Tibial nerve (tissue), 4 donors: Measurements from ENCODE around the gene RPP14. TPM values are rescaled to one million over a fixed set of nuclear protein-coding genes. Genes with fewer than 3 reads are reported as not detected.
A peak's percentile ranks its signal among the peaks of the same experiment; 100 is the strongest.

ENCODE experiments used
- DNase-seq, 2 donors: peaks; one replicate each; pipeline ENCODE4 v3.0.0-alpha.2; 2019; ENCODE audit warnings: low spot score in 2 of 2
- H3K27ac ChIP-seq, 4 donors: fragments of 200-600 bp; sonication (generic) in 3 of 4; one replicate each; pipeline ENCODE4 v1.5.1; 2017 to 2019; ENCODE audit warnings: mild to moderate bottlenecking in 1 of 4
- H3K27me3 ChIP-seq, 2 donors: fragments of 200-600 bp; sonication (generic) in 1 of 2; one replicate each; pipeline versions ENCODE4 v1.5.1 to v1.6.0; 2017 to 2019
- H3K36me3 ChIP-seq, 3 donors: fragments of 200-600 bp; sonication (generic); one replicate each; pipeline ENCODE4 v1.5.1; 2018 to 2019
- H3K4me1 ChIP-seq, 4 donors: fragments of 200-600 bp; sonication (generic) in 3 of 4; one replicate each; pipeline ENCODE4 v1.5.1; 2017 to 2019
- H3K4me3 ChIP-seq, 4 donors: fragments of 200-600 bp; sonication (generic) in 3 of 4; one replicate each; pipeline ENCODE4 v1.5.1; 2017 to 2019; ENCODE audit warnings: mild to moderate bottlenecking in 1 of 4, moderate library complexity in 1 of 4
- H3K9me3 ChIP-seq, 4 donors: fragments of 200-600 bp; sonication (generic) in 3 of 4; one replicate each; pipeline ENCODE4 v1.5.1; 2017 to 2019
- EP300 ChIP-seq, 2 donors: sonication (generic); formaldehyde crosslinking; IDR thresholded peaks; one replicate each; pipeline ENCODE4 v1.6.1; 2017; ENCODE audit warnings: antibody characterized with exemption in 2 of 2, mild to moderate bottlenecking in 1 of 2
- POLR2A ChIP-seq, 2 donors: fragments of 450-650 bp; IDR thresholded peaks; one replicate each; pipeline ENCODE4 v1.6.1; 2017; ENCODE audit warnings: antibody characterized with exemption in 2 of 2, mild to moderate bottlenecking in 2 of 2, moderate library complexity in 2 of 2
- WGBS, 2 donors: methylation state at CpG; one replicate each; pipeline ENCODE4 v1.1.5; 2018; 5-methylcytosine and 5-hydroxymethylcytosine counted together
- total RNA-seq, 4 donors: library from RNA; depleted of rRNA; stranded (reverse); fragments of >200 nt; gene quantifications; one replicate each; pipeline ENCODE4 v1.1.0, GENCODE V29; 2016
- TF ChIP-seq, protein P1 (sequence below), 5 experiments: fragments of 200-600 bp in 3 of 5; fragments of 450-650 bp in 2 of 5; sonication (generic) in 3 of 5; IDR thresholded peaks; one replicate each; pipeline ENCODE4 v1.5.1; 2016 to 2019; ENCODE audit warnings: antibody characterized with exemption in 5 of 5, mild to moderate bottlenecking in 3 of 5, moderate library complexity in 2 of 5

Gene RPP14
- total RNA-seq, 4 donors from 2014 or later: 5.7 to 14.0 (median 8.6) TPM

GRCh38 chr3:58324391-58325390 lies 18.6 kb downstream of the RPP14 start:
- Histone ChIP-seq H3K4me3 (no peak overlapping the region), H3K36me3 (peaks cover 0 to 5% (median 0%) of the 10 kb centered on the region in 3 donors), H3K9me3 (no peaks in the 10 kb centered on the region), H3K27me3 (no peaks in the 10 kb centered on the region), H3K4me1 (peaks cover 0 to 14% (median 4%) of the 10 kb centered on the region in 4 donors), H3K27ac (peak overlapping the region in 2 of 4 donors; percentile 30 to 48)
- TF ChIP-seq POLR2A (IDR thresholded peaks at IDR 0.05): no peak
- TF ChIP-seq, protein P1, sequence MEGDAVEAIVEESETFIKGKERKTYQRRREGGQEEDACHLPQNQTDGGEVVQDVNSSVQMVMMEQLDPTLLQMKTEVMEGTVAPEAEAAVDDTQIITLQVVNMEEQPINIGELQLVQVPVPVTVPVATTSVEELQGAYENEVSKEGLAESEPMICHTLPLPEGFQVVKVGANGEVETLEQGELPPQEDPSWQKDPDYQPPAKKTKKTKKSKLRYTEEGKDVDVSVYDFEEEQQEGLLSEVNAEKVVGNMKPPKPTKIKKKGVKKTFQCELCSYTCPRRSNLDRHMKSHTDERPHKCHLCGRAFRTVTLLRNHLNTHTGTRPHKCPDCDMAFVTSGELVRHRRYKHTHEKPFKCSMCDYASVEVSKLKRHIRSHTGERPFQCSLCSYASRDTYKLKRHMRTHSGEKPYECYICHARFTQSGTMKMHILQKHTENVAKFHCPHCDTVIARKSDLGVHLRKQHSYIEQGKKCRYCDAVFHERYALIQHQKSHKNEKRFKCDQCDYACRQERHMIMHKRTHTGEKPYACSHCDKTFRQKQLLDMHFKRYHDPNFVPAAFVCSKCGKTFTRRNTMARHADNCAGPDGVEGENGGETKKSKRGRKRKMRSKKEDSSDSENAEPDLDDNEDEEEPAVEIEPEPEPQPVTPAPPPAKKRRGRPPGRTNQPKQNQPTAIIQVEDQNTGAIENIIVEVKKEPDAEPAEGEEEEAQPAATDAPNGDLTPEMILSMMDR (IDR thresholded peaks at IDR 0.05): no peak
- no peak for TF ChIP-seq EP300 (IDR thresholded peaks at IDR 0.05)
- 75 to 77% methylated on average over 7 of the region's 7 CpGs for WGBS, 2 donors
- DNase-seq: no peak

DNA sequence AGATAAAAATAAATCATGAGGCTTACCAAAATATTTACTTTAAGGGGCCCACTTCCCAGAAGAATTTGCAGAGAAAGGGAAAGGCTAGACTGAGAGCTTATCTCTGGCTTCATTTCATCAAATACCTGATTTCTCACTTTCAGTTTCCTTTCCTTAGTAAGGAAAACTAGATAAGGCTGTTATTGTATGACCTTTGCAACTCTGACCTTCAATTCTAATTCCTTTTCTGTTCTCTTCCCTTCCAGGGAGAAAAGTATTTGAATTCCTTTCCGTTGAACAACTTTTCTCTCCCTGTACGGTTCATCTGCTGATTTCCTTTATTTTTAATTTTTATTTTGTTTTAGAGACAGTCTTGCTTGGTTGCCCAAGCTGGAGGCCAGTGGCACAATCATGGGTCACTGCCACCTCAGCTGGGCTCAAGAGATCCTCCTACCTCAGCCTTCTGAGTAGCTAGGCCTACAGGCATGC lies 19.5 kb downstream of the RPP14 start:
- no peak for DNase-seq
- H3K36me3 ChIP-seq: peaks cover 0 to 5% (median 0%) of the 10 kb centered on the region in 3 donors
- H3K4me1 ChIP-seq: peaks cover 0 to 14% (median 4%) of the 10 kb centered on the region in 4 donors
- TF ChIP-seq, protein P1 (IDR thresholded peaks at IDR 0.05): no peak
- no peak for TF ChIP-seq EP300 (IDR thresholded peaks at IDR 0.05)
- no peak for TF ChIP-seq POLR2A (IDR thresholded peaks at IDR 0.05)
- H3K27me3 ChIP-seq: no peaks in the 10 kb centered on the region
- H3K9me3 ChIP-seq: no peaks in the 10 kb centered on the region
- H3K4me3 ChIP-seq: no peak overlapping the region
- H3K27ac ChIP-seq: peak overlapping the region in 3 of 4 donors; percentile 30 to 55 (median 48)
- 24 to 26% methylated on average over 2 of the region's 2 CpGs for WGBS, 2 donors

DNA sequence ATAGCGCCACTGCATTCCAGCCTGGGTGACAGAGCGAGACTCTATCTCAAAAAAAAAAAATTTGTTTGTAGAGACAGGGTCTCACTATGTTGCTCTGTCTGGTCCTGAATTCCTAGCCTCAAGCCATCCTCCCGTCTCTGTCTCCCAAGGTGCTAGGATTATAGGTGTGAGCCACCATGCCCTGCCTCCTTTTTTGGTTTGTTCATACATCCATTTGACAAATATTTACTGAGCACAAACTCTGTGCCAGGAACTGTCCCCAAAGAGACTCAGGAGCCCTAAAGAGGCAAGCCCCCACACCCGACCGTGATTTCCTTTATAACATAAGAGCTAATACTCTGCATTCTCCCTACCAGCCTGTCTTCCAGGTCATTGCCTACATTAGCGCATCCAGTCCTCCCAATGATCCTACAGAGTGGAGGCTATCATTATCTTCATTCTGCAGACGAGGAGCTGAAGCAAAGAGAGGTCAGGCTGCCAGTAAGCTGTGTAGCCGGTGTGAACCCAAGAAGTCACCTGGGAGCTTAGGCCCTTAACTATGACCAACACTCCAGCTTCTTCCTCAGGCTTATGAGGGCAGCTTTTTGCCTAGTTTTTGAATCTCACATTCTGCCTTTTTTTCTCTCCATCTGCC lies 20.3 kb downstream of the RPP14 start:
- TF ChIP-seq, protein P1 (IDR thresholded peaks at IDR 0.05): no peak
- TF ChIP-seq POLR2A (IDR thresholded peaks at IDR 0.05) (no peak), EP300 (IDR thresholded peaks at IDR 0.05) (no peak)
- Histone ChIP-seq H3K27me3 (no peaks in the 10 kb centered on the region), H3K36me3 (peaks cover 0 to 5% (median 0%) of the 10 kb centered on the region in 3 donors), H3K4me1 (peaks cover 0 to 16% (median 4%) of the 10 kb centered on the region in 4 donors), H3K9me3 (no peaks in the 10 kb centered on the region), H3K4me3 (no peak overlapping the region), H3K27ac (no peak overlapping the region)
- 92 to 93% methylated on average over 8 of the region's 8 CpGs for WGBS, 2 donors
- no peak for DNase-seq

DNA sequence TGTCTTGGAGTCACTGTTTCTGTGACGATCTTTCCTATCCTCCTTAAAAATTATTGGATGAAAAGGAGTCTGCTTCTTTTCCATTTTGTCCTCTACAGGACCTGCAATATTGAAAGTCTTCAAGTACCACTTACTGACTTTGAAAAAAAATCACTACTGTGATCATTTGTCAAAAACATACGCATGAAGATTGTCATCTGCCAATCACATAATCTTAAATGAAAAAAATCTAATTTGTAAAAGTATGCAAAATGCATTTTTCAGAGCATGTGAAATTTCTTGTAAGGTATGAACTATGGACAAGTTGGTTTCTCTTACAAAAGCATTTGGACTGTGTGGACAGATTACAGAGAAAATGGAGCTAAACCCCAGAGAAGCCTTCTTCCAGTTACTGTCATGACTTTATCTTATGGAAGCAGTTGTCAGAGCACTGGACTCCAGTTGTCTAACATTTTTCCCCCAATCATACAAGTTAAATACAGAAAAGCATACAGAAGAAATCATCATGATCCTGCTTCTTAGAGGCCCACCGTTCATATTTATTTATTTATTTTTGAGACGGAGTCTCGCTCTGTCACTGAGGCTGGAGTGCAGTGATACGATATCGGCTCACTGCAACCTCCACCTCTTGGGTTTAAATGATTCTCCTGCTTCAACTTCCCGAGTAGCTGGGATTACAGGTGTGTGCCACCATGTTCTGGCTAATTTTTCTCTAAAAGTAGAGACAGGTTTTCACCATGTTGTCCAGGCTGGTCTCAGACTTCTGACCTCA lies 23.3 kb downstream of the RPP14 start:
- Histone ChIP-seq H3K9me3 (no peaks in the 10 kb centered on the region), H3K4me3 (no peak overlapping the region), H3K36me3 (no peaks in the 10 kb centered on the region), H3K4me1 (peaks cover 0 to 31% (median 11%) of the 10 kb centered on the region in 4 donors), H3K27ac (no peak overlapping the region), H3K27me3 (no peaks in the 10 kb centered on the region)
- DNase-seq: no peak
- WGBS, 2 donors: 87% methylated on average over 8 of the region's 8 CpGs
- TF ChIP-seq POLR2A (IDR thresholded peaks at IDR 0.05) (no peak), EP300 (IDR thresholded peaks at IDR 0.05) (no peak)
- TF ChIP-seq, protein P1 (IDR thresholded peaks at IDR 0.05): no peak
